Hematopoietic multipotent progenitor cell treated with erythropoietin and hydrocortisone succinate and interleukin-3 and kit ligand, for 17 days (in vitro differentiated cells): ENCODE results near the gene DKK1.
"Not testable (repeated sequence)": the region's sequence is repeated elsewhere in the genome, so short reads cannot be mapped to it uniquely, and the experiment has no call there.

Experiments
- DNase-seq: peaks from one replicate; pipeline ENCODE4 v3.0.0-alpha.2; 2015; ENCODE audit warnings: low spot score

DKK1 gene

GRCh38 chr10:52318136-52318701 lies 4.1 kb downstream of the DKK1 start:
- no peak for DNase-seq

- no peak for DNase-seq
Observed at GRCh38 chr10:52318822-52319464, 4.9 kb downstream of the DKK1 start.

GRCh38 chr10:52319926-52320325 lies 5.8 kb downstream of the DKK1 start:
- DNase-seq: no peak

DNA sequence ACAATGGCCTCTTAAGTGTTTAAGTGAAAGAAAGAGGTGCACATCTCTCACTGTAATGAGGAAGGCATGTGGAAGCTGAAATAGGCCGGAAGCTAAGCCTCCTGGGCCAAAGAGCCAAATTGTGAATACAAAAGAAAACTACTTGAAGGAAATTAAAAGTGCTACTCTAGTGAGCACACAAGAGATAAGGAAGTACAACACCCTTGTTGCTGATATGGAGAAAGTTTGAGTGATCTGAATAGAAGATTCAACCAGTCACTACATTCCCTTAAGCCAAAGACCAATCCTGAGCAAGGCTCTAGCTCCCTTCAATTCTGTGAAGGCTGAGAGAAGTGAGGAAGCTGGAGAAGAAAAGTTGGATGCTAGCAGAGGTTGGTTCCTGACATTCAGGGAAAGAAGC lies 8.2 kb downstream of the DKK1 start:
- DNase-seq: no peak

DNA sequence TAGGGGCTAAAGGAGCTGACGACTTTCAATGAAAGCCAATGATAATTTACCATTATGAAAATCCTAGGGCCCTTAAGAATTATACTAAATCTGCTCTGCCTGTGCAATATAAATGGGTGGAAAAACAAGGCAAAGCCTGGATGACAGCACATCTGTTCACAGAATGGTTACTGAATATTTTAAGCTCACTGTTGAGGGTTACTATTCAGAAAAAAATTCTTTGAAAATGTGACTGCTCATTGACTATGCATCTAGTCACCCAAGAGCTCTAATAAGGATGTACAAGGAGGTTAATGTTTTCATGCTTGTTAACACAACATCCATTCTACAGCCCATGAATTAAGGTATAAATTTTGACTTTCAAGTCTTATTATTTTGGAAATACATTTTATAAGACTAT lies 8.9 kb downstream of the DKK1 start:
- DNase-seq: no peak

DNA sequence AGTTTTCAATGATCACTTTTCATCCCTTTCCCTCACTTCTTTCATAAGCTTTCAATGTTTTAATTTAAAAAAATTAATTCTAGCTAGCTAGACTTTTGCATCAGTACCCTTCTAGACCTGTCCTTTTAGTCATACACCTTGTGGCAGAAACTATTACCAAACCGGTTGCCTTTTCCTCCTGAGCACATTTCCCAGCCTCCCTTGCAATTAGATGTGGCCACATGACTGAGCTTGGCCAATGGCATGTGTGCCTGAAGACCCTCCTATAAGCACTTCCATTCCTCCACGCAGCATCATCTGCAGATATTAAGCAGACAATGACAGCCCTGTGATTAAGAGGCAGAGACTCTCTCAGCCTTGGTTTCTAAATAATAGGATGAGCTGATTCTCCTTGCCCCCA lies 12.3 kb downstream of the DKK1 start:
- DNase-seq: no peak

DNA sequence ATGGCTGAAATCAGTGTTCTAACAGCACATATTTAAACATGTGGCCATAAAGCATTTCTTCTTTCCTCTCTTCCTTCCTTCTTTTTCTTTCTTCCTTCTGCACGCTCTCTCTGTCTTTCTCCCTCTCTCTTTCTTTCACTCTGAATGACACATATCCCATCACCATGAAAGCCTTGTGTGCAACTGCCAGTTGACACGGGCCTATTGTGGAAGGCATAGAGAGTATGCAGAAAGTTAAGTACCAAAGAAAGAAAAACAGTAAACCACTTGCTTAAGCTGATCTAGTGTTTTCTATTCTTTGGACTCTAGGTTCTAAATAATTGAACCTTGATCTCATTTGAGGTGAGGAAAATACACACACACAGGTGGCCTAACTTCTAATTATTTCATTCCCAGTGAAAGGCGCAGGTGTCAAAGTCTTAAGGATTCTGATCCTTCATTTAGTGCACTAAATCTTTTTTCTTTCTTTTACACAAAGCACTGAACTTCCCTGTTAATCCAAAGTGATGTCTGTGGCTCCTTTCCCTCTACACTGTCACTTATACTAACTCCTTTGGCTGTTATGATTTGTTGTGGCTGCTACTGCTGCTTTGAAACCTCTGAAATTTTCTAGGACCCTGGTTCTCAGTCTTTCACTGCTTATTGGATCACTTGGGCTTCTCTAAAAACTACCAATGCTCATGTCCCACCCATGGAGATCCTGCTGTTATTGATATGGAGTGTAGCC lies 17.7 kb downstream of the DKK1 start:
- DNase-seq: no peak

- no peak for DNase-seq
Observed at GRCh38 chr10:52332815-52333214, 18.7 kb downstream of the DKK1 start.

- DNase-seq: no peak
Observed at GRCh38 chr10:52334595-52334994, 20.5 kb downstream of the DKK1 start.

- no peak for DNase-seq
Observed at GRCh38 chr10:52335665-52336064, 21.6 kb downstream of the DKK1 start.

DNA sequence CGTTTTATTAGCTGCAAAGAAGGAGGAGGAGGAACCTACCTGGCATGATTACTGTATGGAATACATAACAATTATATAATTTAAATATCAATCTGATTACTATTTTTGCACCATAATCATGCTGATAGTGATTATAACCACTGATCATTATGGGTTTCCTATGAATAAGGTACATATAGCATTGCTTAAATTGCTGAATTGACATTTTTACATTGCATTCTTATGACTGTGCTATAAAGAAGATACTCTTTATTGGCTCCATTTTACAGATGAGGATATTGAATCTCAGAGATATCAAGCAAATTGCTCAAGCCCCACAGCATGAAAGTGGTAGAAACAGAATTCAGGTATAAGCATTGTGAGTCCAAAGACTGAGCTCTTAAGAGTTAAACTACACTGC lies 23.1 kb downstream of the DKK1 start:
- DNase-seq: no peak

DNA sequence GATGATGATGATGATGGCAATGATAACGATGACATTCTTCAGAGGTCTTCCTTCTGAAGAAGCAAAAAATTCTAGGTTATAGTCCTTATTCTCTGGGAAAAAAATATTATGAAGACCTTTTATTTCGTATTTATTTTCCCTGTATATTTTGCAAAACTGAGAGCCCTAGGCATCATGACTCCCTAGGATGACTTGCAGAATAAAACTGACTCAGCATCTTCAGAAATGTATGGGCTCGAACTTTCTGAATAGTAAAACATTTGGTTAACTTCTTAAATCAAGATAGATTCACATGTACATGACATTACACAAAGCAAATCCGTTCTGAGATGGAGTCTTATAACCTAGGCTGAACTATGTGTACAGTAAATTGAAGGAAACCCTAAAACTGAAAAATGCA lies 29.4 kb downstream of the DKK1 start:
- no peak for DNase-seq

- no peak for DNase-seq
Observed at GRCh38 chr10:52346394-52347326, 32.6 kb downstream of the DKK1 start.

DNA sequence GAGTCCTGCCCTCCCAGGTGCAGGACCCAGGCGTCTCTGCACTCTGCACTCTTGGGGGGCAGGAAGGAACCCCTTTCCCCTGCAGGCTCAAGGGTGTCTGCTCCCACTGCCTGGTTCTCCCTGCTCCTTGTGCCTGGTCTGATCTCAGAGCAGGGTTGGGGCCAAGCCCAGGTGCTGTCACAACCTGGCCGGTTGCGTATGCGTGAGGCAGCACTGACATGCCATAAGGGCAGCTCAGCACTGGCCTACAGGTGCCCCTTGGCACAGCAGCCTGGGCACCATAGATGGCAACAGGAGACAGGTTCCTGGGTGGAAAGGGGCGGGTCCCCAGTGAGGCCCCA lies 33.2 kb downstream of the DKK1 start:
- no peak for DNase-seq

DNA sequence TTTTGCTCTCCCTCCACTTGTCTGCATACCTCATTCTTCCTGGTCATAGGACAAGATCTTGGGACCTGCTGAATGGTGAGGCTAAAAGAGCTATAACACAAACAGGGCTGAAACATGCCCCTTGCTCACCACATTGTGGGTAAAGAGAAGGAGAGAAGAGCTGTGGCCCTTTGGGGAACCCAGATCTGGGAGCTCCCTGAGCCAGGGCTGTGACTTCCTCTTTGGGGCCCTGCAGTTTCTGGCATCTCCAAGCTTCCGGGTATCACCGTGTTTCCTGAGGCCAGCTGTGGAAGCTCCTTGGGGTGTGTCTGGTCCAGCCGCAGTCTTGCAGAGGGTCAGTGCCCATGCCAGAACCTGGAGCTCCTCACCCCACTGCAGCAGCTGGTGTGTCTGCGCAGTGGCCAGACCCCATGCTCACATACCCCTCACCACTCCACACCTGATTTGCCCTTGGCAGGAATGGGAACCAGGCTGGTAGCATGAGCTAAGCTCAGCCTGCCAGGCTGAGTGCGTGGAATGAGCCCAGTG lies 34.0 kb downstream of the DKK1 start:
- DNase-seq: no peak

DNA sequence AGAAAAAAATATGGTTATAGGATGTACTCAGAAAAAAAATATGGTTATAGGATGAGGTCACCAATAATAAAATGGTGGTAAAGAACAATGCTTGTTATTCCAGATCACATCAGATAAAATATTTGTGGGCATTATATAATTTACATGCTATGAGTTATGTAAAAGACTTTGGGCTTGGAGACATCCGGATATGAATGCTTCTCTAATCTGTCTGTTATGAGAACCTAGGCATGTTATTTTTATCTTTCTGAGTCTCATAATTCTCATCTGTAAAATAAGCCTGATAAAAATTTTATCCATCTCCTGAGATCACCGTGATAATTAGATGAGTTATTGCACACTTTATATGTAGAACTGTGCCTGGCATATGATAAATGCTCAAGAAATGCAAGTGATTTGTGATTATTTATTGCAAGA lies 37.8 kb downstream of the DKK1 start:
- DNase-seq: no peak

GRCh38 chr10:52353205-52353604 lies 39.1 kb downstream of the DKK1 start:
- no peak for DNase-seq

- DNase-seq: no peak
Observed at GRCh38 chr10:52353960-52354394, 39.9 kb downstream of the DKK1 start.

- no peak for DNase-seq
Observed at GRCh38 chr10:52357971-52358370, 43.9 kb downstream of the DKK1 start.

- DNase-seq: no peak
Observed at GRCh38 chr10:52359441-52359840, 45.4 kb downstream of the DKK1 start.

GRCh38 chr10:52365547-52366432 lies 51.7 kb downstream of the DKK1 start:
- not testable (repeated sequence) for DNase-seq
